Tibial artery (tissue), 4 donors: Measurements from ENCODE around the gene DYNLRB2.

Experiments
- DNase-seq, 2 donors: peaks; one replicate each; pipeline ENCODE4 v3.0.0-alpha.2; 2019
- H3K27ac ChIP-seq, 2 donors: fragments of 200-600 bp; sonication (generic) in 1 of 2; 1 replicate in 1 of 2; 2 replicates in 1 of 2; pipeline ENCODE4 v1.5.1; 2018 to 2019; ENCODE audit warnings: mild to moderate bottlenecking in 1 of 2
- H3K27me3 ChIP-seq, 2 donors: fragments of 200-600 bp; sonication (generic) in 1 of 2; one replicate each; pipeline versions ENCODE4 v1.5.1 to v1.6.0; 2016 to 2019
- H3K36me3 ChIP-seq, 3 donors: fragments of 200-600 bp; sonication (generic) in 2 of 3; one replicate each; pipeline ENCODE4 v1.5.1; 2016 to 2019; ENCODE audit warnings: mild to moderate bottlenecking in 2 of 3
- H3K4me1 ChIP-seq, 4 donors: fragments of 200-600 bp; sonication (generic) in 2 of 4; 1 replicate in 3 of 4; 2 replicates in 1 of 4; pipeline ENCODE4 v1.5.1; 2016 to 2019
- H3K4me3 ChIP-seq, 2 donors: fragments of 200-600 bp; sonication (generic) in 1 of 2; 1 replicate in 1 of 2; 2 replicates in 1 of 2; pipeline ENCODE4 v1.5.1; 2018 to 2019; ENCODE audit warnings: mild to moderate bottlenecking in 2 of 2
- H3K9me3 ChIP-seq, 3 donors: fragments of 200-600 bp; sonication (generic) in 1 of 3; one replicate each; pipeline ENCODE4 v1.5.1; 2016 to 2019
- intact Hi-C: fragments of 100-400 bp; cut with DNase I; formaldehyde crosslinking; loops from one replicate; pipeline ENCODE4 v1.15.0; 2023; ENCODE audit warnings: low total_unique reads
- TF ChIP-seq, protein P1 (sequence below), 2 experiments: fragments of 200-600 bp in 1 of 2; fragments of 450-650 bp in 1 of 2; IDR thresholded peaks; one replicate each; pipeline ENCODE4 v1.5.1; 2017 to 2019; ENCODE audit warnings: antibody characterized with exemption in 2 of 2, mild to moderate bottlenecking in 1 of 2, moderate library complexity in 1 of 2

Gene DYNLRB2

DNA sequence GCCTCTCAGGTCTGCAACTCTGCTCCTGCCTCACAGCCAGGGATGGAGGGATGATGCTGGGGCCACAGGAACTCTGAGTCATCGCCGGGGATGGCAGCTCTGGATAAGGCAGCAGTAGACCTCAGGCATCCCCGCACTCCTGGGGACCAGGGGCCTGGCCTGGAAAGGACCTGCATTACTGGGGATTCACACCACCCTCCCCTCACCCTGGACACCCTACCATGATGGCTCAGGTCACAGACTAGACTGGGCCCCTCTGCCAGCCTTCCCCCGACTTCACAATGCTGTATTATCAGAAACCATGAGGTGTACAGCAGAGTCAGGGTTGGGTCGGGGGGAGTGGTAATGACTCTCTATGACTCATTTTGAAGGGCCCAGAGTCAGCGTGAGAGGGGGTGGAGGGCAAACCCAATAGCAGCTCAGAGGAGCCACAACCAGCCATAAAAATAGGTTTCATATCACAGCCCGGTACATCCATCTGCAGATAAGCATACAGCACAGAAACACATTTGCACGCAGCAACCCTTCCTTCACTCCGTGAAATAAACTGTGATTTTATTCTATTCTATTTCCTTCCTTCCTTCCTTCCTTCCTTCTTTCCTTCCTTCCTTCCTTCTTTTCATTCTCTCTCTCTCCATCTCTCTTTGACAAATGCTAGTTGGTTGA is 28.8 kb downstream of the DYNLRB2 start:
- H3K36me3 ChIP-seq = no peaks in the 10 kb centered on the region
- H3K4me3 ChIP-seq = no peak overlapping the region
- TF ChIP-seq, protein P1, sequence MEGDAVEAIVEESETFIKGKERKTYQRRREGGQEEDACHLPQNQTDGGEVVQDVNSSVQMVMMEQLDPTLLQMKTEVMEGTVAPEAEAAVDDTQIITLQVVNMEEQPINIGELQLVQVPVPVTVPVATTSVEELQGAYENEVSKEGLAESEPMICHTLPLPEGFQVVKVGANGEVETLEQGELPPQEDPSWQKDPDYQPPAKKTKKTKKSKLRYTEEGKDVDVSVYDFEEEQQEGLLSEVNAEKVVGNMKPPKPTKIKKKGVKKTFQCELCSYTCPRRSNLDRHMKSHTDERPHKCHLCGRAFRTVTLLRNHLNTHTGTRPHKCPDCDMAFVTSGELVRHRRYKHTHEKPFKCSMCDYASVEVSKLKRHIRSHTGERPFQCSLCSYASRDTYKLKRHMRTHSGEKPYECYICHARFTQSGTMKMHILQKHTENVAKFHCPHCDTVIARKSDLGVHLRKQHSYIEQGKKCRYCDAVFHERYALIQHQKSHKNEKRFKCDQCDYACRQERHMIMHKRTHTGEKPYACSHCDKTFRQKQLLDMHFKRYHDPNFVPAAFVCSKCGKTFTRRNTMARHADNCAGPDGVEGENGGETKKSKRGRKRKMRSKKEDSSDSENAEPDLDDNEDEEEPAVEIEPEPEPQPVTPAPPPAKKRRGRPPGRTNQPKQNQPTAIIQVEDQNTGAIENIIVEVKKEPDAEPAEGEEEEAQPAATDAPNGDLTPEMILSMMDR (IDR thresholded peaks at IDR 0.05) = no peak
- peaks cover 0 to 13% of the 10 kb centered on the region in 2 donors for H3K27me3 ChIP-seq
- H3K9me3 ChIP-seq = no peaks in the 10 kb centered on the region
- H3K27ac ChIP-seq = no peak overlapping the region
- no peak for DNase-seq
- intact Hi-C loops = no loop called here
- no peaks in the 10 kb centered on the region for H3K4me1 ChIP-seq

DNA sequence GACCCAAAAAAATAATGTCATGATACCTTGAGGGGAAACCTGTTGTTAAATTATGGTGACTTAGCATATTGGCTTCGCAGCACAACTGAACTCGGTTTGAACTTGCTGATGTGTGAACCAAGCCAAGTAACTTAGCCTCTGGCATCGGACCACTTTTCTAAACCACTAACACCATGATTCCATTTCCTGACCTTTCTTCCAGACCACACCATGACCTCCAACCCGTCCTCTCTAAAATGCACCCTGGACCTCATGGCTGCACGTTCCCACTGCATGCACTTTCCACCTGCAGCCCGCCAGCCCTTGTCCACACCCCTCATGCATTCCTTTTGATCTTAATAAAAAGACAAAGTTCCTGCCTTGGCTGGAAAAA is 29.3 kb downstream of the DYNLRB2 start:
- H3K9me3 ChIP-seq = no peaks in the 10 kb centered on the region
- peaks cover 0 to 13% of the 10 kb centered on the region in 2 donors for H3K27me3 ChIP-seq
- no peak overlapping the region for H3K27ac ChIP-seq
- H3K4me1 ChIP-seq = no peaks in the 10 kb centered on the region
- no peak for DNase-seq
- TF ChIP-seq, protein P1 (IDR thresholded peaks at IDR 0.05) = no peak
- H3K4me3 ChIP-seq = no peak overlapping the region
- H3K36me3 ChIP-seq = no peaks in the 10 kb centered on the region
- intact Hi-C loops = no loop called here

DNA sequence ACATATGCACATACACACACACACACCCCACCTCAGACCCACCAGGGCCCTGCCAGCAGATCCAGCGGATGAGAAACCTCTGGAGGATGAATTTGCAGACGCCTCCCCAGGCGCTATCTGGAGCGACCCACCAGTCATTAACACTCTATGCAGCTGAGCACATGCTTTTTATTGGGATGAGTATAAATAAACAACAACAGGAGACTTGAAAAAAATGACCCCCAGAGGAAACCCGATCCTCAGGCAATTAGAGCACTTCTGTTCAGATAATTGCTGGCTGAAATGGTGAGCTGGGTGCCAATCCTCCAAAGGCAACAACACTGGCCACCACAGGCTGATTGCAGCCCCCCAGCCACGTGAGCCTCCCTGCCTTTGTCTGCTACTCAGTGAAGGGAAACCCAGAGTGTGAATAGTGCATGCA is 32.9 kb downstream of the DYNLRB2 start:
- TF ChIP-seq, protein P1 (IDR thresholded peaks at IDR 0.05) = no peak
- no peaks in the 10 kb centered on the region for H3K9me3 ChIP-seq
- H3K36me3 ChIP-seq = no peaks in the 10 kb centered on the region

DNA sequence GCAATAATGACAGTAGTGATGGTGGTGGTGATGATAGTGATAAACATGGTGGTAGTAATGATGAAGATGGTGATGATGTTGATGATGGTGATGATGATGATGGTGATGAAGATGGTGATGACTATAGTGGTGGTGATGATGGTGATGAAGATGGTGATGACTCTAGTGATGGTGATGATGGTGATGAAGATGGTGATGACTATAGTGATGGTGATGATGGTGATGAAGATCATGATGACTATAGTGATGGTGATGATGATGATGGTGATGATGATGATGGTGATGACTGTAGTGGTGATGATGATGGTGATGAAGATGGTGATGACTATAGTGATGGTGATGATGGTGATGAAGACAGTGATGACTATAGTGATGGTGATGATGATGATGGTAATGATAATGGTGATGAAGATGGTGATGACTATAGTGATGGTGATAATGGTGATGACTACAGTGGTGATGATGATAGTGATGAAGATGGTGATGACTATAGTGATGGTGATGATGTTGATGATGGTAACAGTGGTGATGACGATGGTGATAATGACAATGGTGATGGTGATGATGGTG is 35.6 kb downstream of the DYNLRB2 start:
- Histone ChIP-seq H3K36me3 (no peaks in the 10 kb centered on the region), H3K4me3 (no peak overlapping the region), H3K27me3 (peaks cover 0 to 5% of the 10 kb centered on the region in 2 donors), H3K27ac (no peak overlapping the region), H3K4me1 (no peaks in the 10 kb centered on the region), H3K9me3 (no peaks in the 10 kb centered on the region)
- DNase-seq = no peak
- TF ChIP-seq, protein P1 (IDR thresholded peaks at IDR 0.05) = no peak
- intact Hi-C loops = no loop called here

More for the DNA sequence above, 32.9 kb downstream of the DYNLRB2 start:
- Histone ChIP-seq H3K4me1 (no peaks in the 10 kb centered on the region), H3K27me3 (peaks cover 0 to 5% of the 10 kb centered on the region in 2 donors), H3K27ac (no peak overlapping the region), H3K4me3 (no peak overlapping the region)
- intact Hi-C loops = no loop called here
- no peak for DNase-seq

DNA sequence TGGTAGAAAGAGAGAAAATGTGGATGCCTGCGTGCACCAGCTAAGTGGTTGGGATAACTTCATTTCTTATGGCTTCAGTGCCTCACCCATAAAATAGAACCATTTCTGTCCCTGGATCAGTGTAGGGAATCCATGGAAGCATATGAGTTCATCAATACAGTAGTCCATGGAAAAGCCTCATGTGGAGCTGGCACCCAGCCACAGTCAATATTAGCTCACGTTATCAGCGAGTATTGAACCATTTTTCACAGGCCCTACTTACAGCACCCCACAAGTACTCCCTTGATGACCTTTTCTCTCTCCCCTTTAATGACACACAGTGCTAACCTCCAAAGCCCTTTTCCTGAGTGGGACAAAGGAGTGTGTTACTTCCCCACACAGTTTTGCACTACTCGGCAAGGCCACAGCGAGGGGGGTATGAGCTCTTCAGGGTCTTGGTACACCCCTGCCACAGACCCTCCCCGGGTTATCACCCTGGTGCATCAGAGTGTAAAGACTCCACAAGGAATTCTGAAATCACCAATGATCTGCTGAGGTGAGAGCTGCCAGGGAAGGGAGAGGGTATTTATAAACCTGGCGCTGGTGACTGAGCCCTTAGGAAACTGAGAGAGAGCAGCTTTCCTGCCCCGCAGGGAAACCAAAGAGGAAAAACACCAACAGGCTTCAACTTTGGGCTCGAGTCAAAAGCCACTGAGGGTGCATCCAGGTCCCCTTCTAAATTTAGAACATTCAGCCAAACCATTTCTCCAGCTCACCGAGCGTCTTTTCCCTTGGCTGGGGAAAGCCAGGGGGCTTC is 36.9 kb downstream of the DYNLRB2 start:
- intact Hi-C loops = no loop called here
- Histone ChIP-seq H3K4me3 (no peak overlapping the region), H3K9me3 (no peaks in the 10 kb centered on the region), H3K4me1 (no peaks in the 10 kb centered on the region), H3K27ac (no peak overlapping the region), H3K36me3 (no peaks in the 10 kb centered on the region), H3K27me3 (peaks cover 0 to 5% of the 10 kb centered on the region in 2 donors)
- no peak for DNase-seq
- TF ChIP-seq, protein P1 (IDR thresholded peaks at IDR 0.05) = no peak
